ENCODE results near the gene TIPARP. TPM values are rescaled to one million over a fixed set of nuclear protein-coding genes. Genes with fewer than 3 reads are reported as not detected.

Gene TIPARP
- total and polyA plus RNA-seq, 2 of the 8 experiments (the other 6 are each of a cell fraction or from before 2014, with no cell fraction given), result 1.6 to 5.8 TPM

- Histone ChIP-seq H3K18ac (ENCODE audit: extremely low read depth, low read length) (no peak overlapping the region), H3K4me1 (replicated peaks in 1 of 4; ENCODE audit: control insufficient read depth in 3 of 4, insufficient read depth in 4 of 4, low read length in 3 of 4) (no peaks in the 10 kb centered on the region), H2AK5ac (ENCODE audit: low read depth, low read length) (no peak overlapping the region), H3K14ac (ENCODE audit: insufficient read length) (no peak overlapping the region), H3K4me2 (ENCODE audit: insufficient read depth in 1 of 2, low read depth in 2 of 2, low read length in 2 of 2) (no peak overlapping the region), H2AFZ (ENCODE audit: low read length) (no peak overlapping the region), H3K9ac (replicated peaks in 1 of 4; ENCODE audit: extremely low read depth in 1 of 4, low read depth in 3 of 4, low read length in 3 of 4) (no peak overlapping the region), H3K4me3 (ENCODE audit: extremely low read depth in 1 of 4, insufficient read depth in 2 of 4, low read depth in 3 of 4, low read length in 4 of 4) (no peak overlapping the region), H3K27ac (ENCODE audit: low read depth, low read length) (no peak overlapping the region), H4K5ac (ENCODE audit: insufficient read length, low read depth, low read length) (no peak overlapping the region), H3K4ac (replicated peaks; ENCODE audit: insufficient read length, low read depth, low read length) (no peak overlapping the region), H3K23me2 (ENCODE audit: low read depth, low read length) (no peaks in the 10 kb centered on the region), H4K20me1 (replicated peaks in 1 of 2; ENCODE audit: control insufficient read depth in 1 of 2, insufficient read depth in 2 of 2, low read length in 2 of 2) (peaks cover 0 to 2% of the 10 kb centered on the region in 2 experiments), H2BK12ac (ENCODE audit: low read depth, low read length) (no peak overlapping the region), H2BK20ac (ENCODE audit: low read length) (no peak overlapping the region), H3K79me1 (ENCODE audit: low read depth, low read length) (no peaks in the 10 kb centered on the region), H3K9me3 (ENCODE audit: insufficient read depth in 2 of 2, low read depth in 1 of 2, low read length in 1 of 2) (no peaks in the 10 kb centered on the region), H3K23ac (ENCODE audit: insufficient read length) (no peak overlapping the region), H3K27me3 (replicated peaks in 1 of 4; ENCODE audit: control insufficient read depth in 3 of 4, extremely low read depth in 1 of 4, insufficient read depth in 3 of 4, low read length in 3 of 4) (no peaks in the 10 kb centered on the region), H3K79me2 (ENCODE audit: control insufficient read depth in 1 of 2, insufficient read depth in 2 of 2, low read length in 2 of 2) (no peaks in the 10 kb centered on the region), H3K36me3 (ENCODE audit: control insufficient read depth in 2 of 4, insufficient read depth in 4 of 4, low read length in 3 of 4) (peaks cover 0 to 18% (median 5%) of the 10 kb centered on the region in 4 experiments; a peak in 5 of 8 replicates), H4K91ac (replicated peaks; ENCODE audit: insufficient read length, low read length) (no peak overlapping the region), H2BK120ac (replicated peaks; ENCODE audit: low read depth, low read length) (no peak overlapping the region), H2BK5ac (ENCODE audit: low read depth, low read length) (no peak overlapping the region), H3K56ac (replicated peaks; ENCODE audit: insufficient read length, low read depth, low read length) (no peak overlapping the region), H4K8ac (ENCODE audit: extremely low read depth, insufficient read depth, low read length) (no peak overlapping the region), H2BK15ac (ENCODE audit: low read length) (no peak overlapping the region)
- TF ChIP-seq ATF2 (IDR thresholded peaks at IDR 0.05; ENCODE audit: low read length), result no peak
- WGBS, 2 experiments (ENCODE audit: extremely low coverage in 1 of 2, insufficient coverage in 1 of 2, insufficient read length in 1 of 2, insufficient replicate concordance in 2 of 2, low coverage in 1 of 2, low lambda C conversion rate in 2 of 2, missing lambda C conversion rate in 1 of 2), result 93% methylated on average over 4 of the region's 4 CpGs; no CpG with 5 or more reads in 1 of the 2 experiments
- no peak for FAIRE-seq
- no peak for DNase-seq (ENCODE audit: low read depth in 1 of 2, low spot score in 2 of 2)
- ChIA-PET CTCF (ENCODE audit: partially characterized antibody) (no interaction called here), POLR2A (ENCODE audit: partially characterized antibody) (no interaction called here)
Measured at GRCh38 chr3:156704370-156705036, 30.1 kb downstream of the TIPARP start.
